Panc1 (cell line): ENCODE measurements around the gene SLIT3.

Experiments
- POLR2AphosphoS5 ChIP-seq: IDR thresholded peaks from 2 replicates; pipeline ENCODE4 v1.6.1; 2012; ENCODE audit warnings: mild to moderate bottlenecking, low read depth, low read length, moderate library complexity
- TF ChIP-seq, protein P1 (sequence below): fragments of 450-650 bp; IDR thresholded peaks from 2 replicates; pipeline ENCODE4 v1.5.1; 2017; ENCODE audit warnings: mild to moderate bottlenecking

DNA sequence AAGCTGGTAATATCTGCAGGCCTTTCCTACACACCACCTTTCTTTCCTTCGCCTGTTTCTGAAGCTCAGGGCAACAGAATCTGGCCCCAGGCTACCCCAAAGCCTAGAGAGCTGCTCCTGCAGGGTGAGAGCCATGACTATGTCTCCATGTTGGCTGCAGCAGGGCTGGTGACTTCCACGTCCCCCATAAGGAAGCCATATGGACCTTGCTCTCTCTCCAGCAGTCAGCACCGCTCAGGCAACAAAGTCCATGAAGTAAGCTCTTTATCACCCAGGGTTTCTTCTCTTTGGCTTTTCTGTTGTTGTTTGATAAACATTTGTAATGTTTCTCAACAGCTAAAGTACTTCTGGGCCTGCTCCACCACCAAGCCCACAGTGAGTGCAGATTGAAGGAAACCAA, 125.2 kb downstream of the SLIT3 start:
- no peak for TF ChIP-seq POLR2AphosphoS5
- TF ChIP-seq, protein P1, sequence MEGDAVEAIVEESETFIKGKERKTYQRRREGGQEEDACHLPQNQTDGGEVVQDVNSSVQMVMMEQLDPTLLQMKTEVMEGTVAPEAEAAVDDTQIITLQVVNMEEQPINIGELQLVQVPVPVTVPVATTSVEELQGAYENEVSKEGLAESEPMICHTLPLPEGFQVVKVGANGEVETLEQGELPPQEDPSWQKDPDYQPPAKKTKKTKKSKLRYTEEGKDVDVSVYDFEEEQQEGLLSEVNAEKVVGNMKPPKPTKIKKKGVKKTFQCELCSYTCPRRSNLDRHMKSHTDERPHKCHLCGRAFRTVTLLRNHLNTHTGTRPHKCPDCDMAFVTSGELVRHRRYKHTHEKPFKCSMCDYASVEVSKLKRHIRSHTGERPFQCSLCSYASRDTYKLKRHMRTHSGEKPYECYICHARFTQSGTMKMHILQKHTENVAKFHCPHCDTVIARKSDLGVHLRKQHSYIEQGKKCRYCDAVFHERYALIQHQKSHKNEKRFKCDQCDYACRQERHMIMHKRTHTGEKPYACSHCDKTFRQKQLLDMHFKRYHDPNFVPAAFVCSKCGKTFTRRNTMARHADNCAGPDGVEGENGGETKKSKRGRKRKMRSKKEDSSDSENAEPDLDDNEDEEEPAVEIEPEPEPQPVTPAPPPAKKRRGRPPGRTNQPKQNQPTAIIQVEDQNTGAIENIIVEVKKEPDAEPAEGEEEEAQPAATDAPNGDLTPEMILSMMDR = no peak
